ENCODE data around the gene PHF21A.
A peak's percentile ranks its signal among the peaks of the same experiment; 100 is the strongest.
"Not testable (repeated sequence)": the region's sequence is repeated elsewhere in the genome, so short reads cannot be mapped to it uniquely, and the experiment has no call there.

Gene PHF21A

GRCh38 chr11:45904309-45904915, 216.8 kb downstream of the PHF21A start:
- DNase-seq (ENCODE audit: low read depth in 2 of 2): no peak

GRCh38 chr11:45902452-45903380, 218.5 kb downstream of the PHF21A start:
- DNase-seq (ENCODE audit: low read depth in 2 of 2): no peak

GRCh38 chr11:45901626-45902025, 219.6 kb downstream of the PHF21A start:
- DNase-seq (ENCODE audit: low read depth in 2 of 2): no peak

GRCh38 chr11:45900916-45901617, 220.2 kb downstream of the PHF21A start:
- no peak for DNase-seq (ENCODE audit: low read depth in 2 of 2)

GRCh38 chr11:45900175-45900800, 221.0 kb downstream of the PHF21A start:
- DNase-seq (ENCODE audit: low read depth in 2 of 2): not testable (repeated sequence)

- peak; percentile 69 for DNase-seq (ENCODE audit: low read depth in 2 of 2)
Measured at GRCh38 chr11:45899448-45900174, 221.6 kb downstream of the PHF21A start.

- no peak for DNase-seq (ENCODE audit: low read depth in 2 of 2)
Measured at GRCh38 chr11:45899086-45899447, 222.2 kb downstream of the PHF21A start.

GRCh38 chr11:45897556-45897955, 223.7 kb downstream of the PHF21A start:
- no peak for DNase-seq (ENCODE audit: low read depth in 2 of 2)

- DNase-seq (ENCODE audit: low read depth in 2 of 2): no peak
Measured at GRCh38 chr11:45896422-45896984, 224.8 kb downstream of the PHF21A start.

- DNase-seq (ENCODE audit: low read depth in 2 of 2): no peak
Measured at GRCh38 chr11:45895553-45896259, 225.5 kb downstream of the PHF21A start.

GRCh38 chr11:45894555-45895247, 226.6 kb downstream of the PHF21A start:
- no peak for DNase-seq (ENCODE audit: low read depth in 2 of 2)

GRCh38 chr11:45892856-45893255, 228.4 kb downstream of the PHF21A start:
- no peak for DNase-seq (ENCODE audit: low read depth in 2 of 2)

GRCh38 chr11:45890886-45891550, 230.2 kb downstream of the PHF21A start:
- DNase-seq (ENCODE audit: low read depth in 2 of 2): no peak

- DNase-seq (ENCODE audit: low read depth in 2 of 2): no peak
Measured at GRCh38 chr11:45889966-45890365, 231.3 kb downstream of the PHF21A start.

- no peak for DNase-seq (ENCODE audit: low read depth in 2 of 2)
Measured at GRCh38 chr11:45889555-45889954, 231.7 kb downstream of the PHF21A start.

- DNase-seq (ENCODE audit: low read depth in 2 of 2): no peak
Measured at GRCh38 chr11:45887587-45887986, 233.7 kb downstream of the PHF21A start.

- DNase-seq (ENCODE audit: low read depth in 2 of 2): no peak
Measured at GRCh38 chr11:45886816-45887520, 234.3 kb downstream of the PHF21A start.

GRCh38 chr11:45885921-45886721, 235.1 kb downstream of the PHF21A start:
- no peak for DNase-seq (ENCODE audit: low read depth in 2 of 2)
